ENCODE results near the gene TSPO. TPM values are rescaled to one million over a fixed set of nuclear protein-coding genes. Genes with fewer than 3 reads are reported as not detected.

The TSPO gene
- total and polyA plus RNA-seq, 2 of the 8 experiments (the other 6 are each of a cell fraction or from before 2014, with no cell fraction given): 19.9 to 51.5 TPM

DNA sequence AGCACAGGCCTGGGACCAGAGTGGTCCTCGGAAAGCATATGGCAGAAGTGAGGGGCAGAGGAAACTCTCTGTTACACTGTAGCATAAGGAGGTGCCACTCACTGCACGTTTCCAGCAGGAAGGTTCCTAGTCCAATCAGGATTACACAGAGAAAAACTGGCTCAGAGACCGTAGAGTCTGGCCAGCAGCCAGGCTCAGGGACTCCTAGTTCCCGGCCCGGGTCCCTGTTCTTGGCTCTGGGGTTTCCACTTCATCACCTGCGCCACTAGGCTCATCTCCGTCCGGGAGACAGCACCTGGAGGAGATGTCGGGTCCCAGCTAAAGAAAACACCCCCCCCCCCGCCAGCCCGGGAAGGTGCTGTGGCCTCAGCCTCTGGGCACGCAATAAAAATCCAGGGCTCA, 34.5 kb downstream of the TSPO start:
- WGBS, 2 experiments (ENCODE audit: extremely low coverage in 1 of 2, insufficient coverage in 1 of 2, insufficient read length in 1 of 2, insufficient replicate concordance in 2 of 2, low coverage in 1 of 2, low lambda C conversion rate in 2 of 2, missing lambda C conversion rate in 1 of 2): 44% methylated on average over 10 of the region's 12 CpGs; no CpG with 5 or more reads in 1 of the 2 experiments
- H3K4ac ChIP-seq (replicated peaks; ENCODE audit: insufficient read length, low read depth, low read length): peak overlapping the region; percentile 1
- H2BK15ac ChIP-seq (ENCODE audit: low read length): no peak overlapping the region
- POLR2A ChIA-PET (ENCODE audit: partially characterized antibody): interaction anchor here (0.6 to 2.2 kb wide), 7 partner anchors 12 to 637 kb away, joined by 3 to 7 read pairs (median 4); partner anchors contain the start of genes BIK and PACSIN2
- H3K14ac ChIP-seq (ENCODE audit: insufficient read length): no peak overlapping the region
- DNase-seq (ENCODE audit: low read depth in 1 of 2, low spot score in 2 of 2) (no peak), FAIRE-seq (no peak)
- no peak overlapping the region for H2BK120ac ChIP-seq (replicated peaks; ENCODE audit: low read depth, low read length)
- no peak overlapping the region for H3K18ac ChIP-seq (ENCODE audit: extremely low read depth, low read length)
- H3K27me3 ChIP-seq (replicated peaks in 1 of 4; ENCODE audit: control insufficient read depth in 3 of 4, extremely low read depth in 1 of 4, insufficient read depth in 3 of 4, low read length in 3 of 4): no peaks in the 10 kb centered on the region; a peak in 1 of 7 replicates
- peak overlapping the region; percentile 58 to 88 (median 78) for H3K4me3 ChIP-seq (ENCODE audit: extremely low read depth in 1 of 4, insufficient read depth in 2 of 4, low read depth in 3 of 4, low read length in 4 of 4)
- CTCF ChIA-PET (ENCODE audit: partially characterized antibody): interaction anchor here (0.9 to 12.4 kb wide), 6 partner anchors 10 to 134 kb away, joined by 3 to 104 read pairs (median 4); no protein-coding TSS in a partner anchor
- no peak overlapping the region for H2AFZ ChIP-seq (ENCODE audit: low read length)
- peaks cover 0 to 14% (median 5%) of the 10 kb centered on the region in 4 experiments; a peak in 4 of 7 replicates for H3K4me1 ChIP-seq (replicated peaks in 1 of 4; ENCODE audit: control insufficient read depth in 3 of 4, insufficient read depth in 4 of 4, low read length in 3 of 4)
- H2BK20ac ChIP-seq (ENCODE audit: low read length): no peak overlapping the region
- no peak overlapping the region for H3K23ac ChIP-seq (ENCODE audit: insufficient read length)
- no peak overlapping the region for H3K27ac ChIP-seq (ENCODE audit: low read depth, low read length)
- H3K23me2 ChIP-seq (ENCODE audit: low read depth, low read length): peaks cover 7% of the 10 kb centered on the region; the same call in 1 of the 2 replicates
- H3K56ac ChIP-seq (replicated peaks; ENCODE audit: insufficient read length, low read depth, low read length): no peak overlapping the region
- no peak overlapping the region for H2BK12ac ChIP-seq (ENCODE audit: low read depth, low read length)
- peaks cover 4 to 15% (median 9%) of the 10 kb centered on the region in 4 experiments; a peak in 6 of 8 replicates for H3K36me3 ChIP-seq (ENCODE audit: control insufficient read depth in 2 of 4, insufficient read depth in 4 of 4, low read length in 3 of 4)
- no peak overlapping the region for H4K5ac ChIP-seq (ENCODE audit: insufficient read length, low read depth, low read length)
- no peak overlapping the region for H2BK5ac ChIP-seq (ENCODE audit: low read depth, low read length)
- peaks cover 4 to 16% of the 10 kb centered on the region in 2 experiments for H4K20me1 ChIP-seq (replicated peaks in 1 of 2; ENCODE audit: control insufficient read depth in 1 of 2, insufficient read depth in 2 of 2, low read length in 2 of 2)
- no peaks in the 10 kb centered on the region for H3K9me3 ChIP-seq (ENCODE audit: insufficient read depth in 2 of 2, low read depth in 1 of 2, low read length in 1 of 2)
- H4K8ac ChIP-seq (ENCODE audit: extremely low read depth, insufficient read depth, low read length): no peak overlapping the region
- H3K4me2 ChIP-seq (ENCODE audit: insufficient read depth in 1 of 2, low read depth in 2 of 2, low read length in 2 of 2): peak overlapping the region; percentile 71 to 87
- H3K79me2 ChIP-seq (ENCODE audit: control insufficient read depth in 1 of 2, insufficient read depth in 2 of 2, low read length in 2 of 2): peaks cover 0 to 32% of the 10 kb centered on the region in 2 experiments; a peak in 3 of 4 replicates
- no peak overlapping the region for H4K91ac ChIP-seq (replicated peaks; ENCODE audit: insufficient read length, low read length)
- TF ChIP-seq E2F6 (IDR thresholded peaks at IDR 0.05) (no peak), POLR2A (IDR thresholded peaks at IDR 0.05; ENCODE audit: control extremely low read depth in 1 of 2, low read depth in 2 of 2, low read length in 2 of 2) (0 out of 3 replicates have a peak, but pooled peaks of 1 of the 2 experiments have one; percentile 3)
- H3K79me1 ChIP-seq (ENCODE audit: low read depth, low read length): peaks cover 10% of the 10 kb centered on the region; the same call in 1 of the 2 replicates
- peak overlapping the region; percentile 20; the same call in 1 of the 2 replicates for H2AK5ac ChIP-seq (ENCODE audit: low read depth, low read length)
- H3K9ac ChIP-seq (replicated peaks in 1 of 4; ENCODE audit: extremely low read depth in 1 of 4, low read depth in 3 of 4, low read length in 3 of 4): peak overlapping the region in 2 of 4 experiments; percentile 70 to 83; a peak in 5 of 7 replicates

Measured in H1 (cell line).